Endothelial cell of umbilical vein (primary cell): ENCODE data around the gene TMIGD2.

ENCODE experiments used
- EZH2 ChIP-seq: IDR thresholded peaks from 2 replicates; pipeline ENCODE4 v1.6.1; 2012; ENCODE audit warnings: borderline replicate concordance, low read depth, mild to moderate bottlenecking, moderate library complexity, low read length, inconsistent platforms; ENCODE audit not compliant: severe bottlenecking
- POLR2A ChIP-seq: IDR thresholded peaks from 2 replicates; pipeline ENCODE4 v1.6.1; 2012; ENCODE audit warnings: low read depth, mild to moderate bottlenecking, control low read depth, low read length
- POLR2AphosphoS5 ChIP-seq: IDR thresholded peaks from 2 replicates; pipeline ENCODE4 v1.6.1; 2012; ENCODE audit warnings: low read depth, mild to moderate bottlenecking, control low read depth, low read length, moderate library complexity; ENCODE audit not compliant: insufficient read depth

GRCh38 chr19:4329858-4330257, 27.7 kb upstream of the TMIGD2 start:
- TF ChIP-seq POLR2A (no peak), EZH2 (no peak), POLR2AphosphoS5 (no peak)
